ENCODE data around the gene TPRA1. TPM values are rescaled to one million over a fixed set of nuclear protein-coding genes. Genes with fewer than 3 reads are reported as not detected.

TPRA1 gene
- total and polyA plus RNA-seq, 9 of the 15 experiments (the other 6 are each of a cell fraction or from before 2014, with no cell fraction given), result 0.66 to 21.5 (median 11.1) TPM

GRCh38 chr3:127536830-127537812 is 53.4 kb downstream of the TPRA1 start:
- TF ChIP-seq ZNF165 (CRISPR knock-in tag; IDR thresholded peaks at IDR 0.05; ENCODE audit: borderline replicate concordance) (no peak), ARNT (IDR thresholded peaks at IDR 0.05) (no peak), HNRNPL (IDR thresholded peaks at IDR 0.05; ENCODE audit: low read depth, low read length) (no peak), ELF2 (CRISPR knock-in tag; IDR thresholded peaks at IDR 0.05) (no peak), UBTF (IDR thresholded peaks at IDR 0.05; ENCODE audit: borderline replicate concordance in 1 of 2, low read depth in 2 of 2, low read length in 2 of 2) (no peak), ZC3H8 (IDR thresholded peaks at IDR 0.05) (no peak), ZKSCAN8 (CRISPR knock-in tag; IDR thresholded peaks at IDR 0.05) (no peak), MAX (CRISPR knock-in tag; IDR thresholded peaks at IDR 0.05) (no peak), KHSRP (IDR thresholded peaks at IDR 0.05) (no peak), MAZ (CRISPR knock-in tag; conservative IDR thresholded peaks at IDR 0.05 in 1 of 2, IDR thresholded peaks at IDR 0.05 in 1 of 2) (no peak), ELF1 (tag; IDR thresholded peaks at IDR 0.05) (no peak), MEF2D (tag; conservative IDR thresholded peaks at IDR 0.05; ENCODE audit: low read depth) (no peak), TCFL5 (CRISPR knock-in tag; conservative IDR thresholded peaks at IDR 0.05) (no peak)
- TF ChIP-seq, protein P1, sequence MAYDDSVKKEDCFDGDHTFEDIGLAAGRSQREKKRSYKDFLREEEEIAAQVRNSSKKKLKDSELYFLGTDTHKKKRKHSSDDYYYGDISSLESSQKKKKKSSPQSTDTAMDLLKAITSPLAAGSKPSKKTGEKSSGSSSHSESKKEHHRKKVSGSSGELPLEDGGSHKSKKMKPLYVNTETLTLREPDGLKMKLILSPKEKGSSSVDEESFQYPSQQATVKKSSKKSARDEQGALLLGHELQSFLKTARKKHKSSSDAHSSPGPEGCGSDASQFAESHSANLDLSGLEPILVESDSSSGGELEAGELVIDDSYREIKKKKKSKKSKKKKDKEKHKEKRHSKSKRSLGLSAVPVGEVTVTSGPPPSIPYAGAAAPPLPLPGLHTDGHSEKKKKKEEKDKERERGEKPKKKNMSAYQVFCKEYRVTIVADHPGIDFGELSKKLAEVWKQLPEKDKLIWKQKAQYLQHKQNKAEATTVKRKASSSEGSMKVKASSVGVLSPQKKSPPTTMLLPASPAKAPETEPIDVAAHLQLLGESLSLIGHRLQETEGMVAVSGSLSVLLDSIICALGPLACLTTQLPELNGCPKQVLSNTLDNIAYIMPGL (CRISPR knock-in tag; IDR thresholded peaks at IDR 0.05), result no peak
- no peak overlapping the region for H3K4me3 ChIP-seq
- ATAC-seq, result no peak
- H3K4me1 ChIP-seq (replicated peaks in 1 of 2; ENCODE audit: control insufficient read depth in 2 of 2, insufficient read depth in 2 of 2, low read length in 2 of 2), result no peaks in the 10 kb centered on the region; a peak in 1 of 5 replicates
- CTCF ChIA-PET (ENCODE audit: low intra/inter-chr PET ratio), result no interaction called here
- H3K9me3 ChIP-seq (replicated peaks; ENCODE audit: control insufficient read depth, insufficient read depth, low read depth, low read length), result no peaks in the 10 kb centered on the region
- DNase-seq (ENCODE audit: extremely low read depth in 1 of 4, low spot score in 3 of 4), result no peak
- no peak for FAIRE-seq
- 0% methylated on average over 12 of the region's 22 CpGs for WGBS (ENCODE audit: insufficient coverage, low coverage, missing lambda C conversion rate)
- POLR2A ChIA-PET, result no interaction called here
- intact Hi-C loops (cut with micrococcal nuclease) (no loop called here), in situ Hi-C loops (cut with MboI) (no loop called here)
- H3K4me2 ChIP-seq (ENCODE audit: insufficient read depth, low read length), result no peak overlapping the region
- no peak overlapping the region for H3K9ac ChIP-seq (ENCODE audit: insufficient read depth in 1 of 2, low read depth in 2 of 2, low read length in 2 of 2)
- H4K20me1 ChIP-seq (replicated peaks; ENCODE audit: control insufficient read depth, insufficient read depth, low read length), result no peaks in the 10 kb centered on the region
- H3K9me1 ChIP-seq (ENCODE audit: control insufficient read depth, insufficient read depth, low read length), result no peaks in the 10 kb centered on the region
- H3K36me3 ChIP-seq (ENCODE audit: control insufficient read depth, insufficient read depth, low read length), result no peaks in the 10 kb centered on the region
- no peak overlapping the region for H3K27ac ChIP-seq (ENCODE audit: extremely low read depth, low read depth, low read length)
- H3K27me3 ChIP-seq (ENCODE audit: control insufficient read depth in 2 of 2, insufficient read depth in 2 of 2, low read length in 2 of 2), result peaks cover 3 to 57% of the 10 kb centered on the region in 2 experiments; a peak in 3 of 5 replicates
- H2AFZ ChIP-seq (ENCODE audit: low read depth, low read length), result no peak overlapping the region
- no peaks in the 10 kb centered on the region for H3K79me2 ChIP-seq (ENCODE audit: control insufficient read depth, insufficient read depth, low read length)
- no TSS peak for BruUV-seq (replicated peaks)
